IMR-90 (cell line): ENCODE results near the gene EZR.
"Not testable (repeated sequence)": the region's sequence is repeated elsewhere in the genome, so short reads cannot be mapped to it uniquely, and the experiment has no call there.

Experiments
- BHLHE40 ChIP-seq: fragments of 150-350 bp; IDR thresholded peaks from 2 replicates; pipeline ENCODE4 v1.6.1; 2016; ENCODE audit warnings: mild to moderate bottlenecking, low read depth, low read length
- CEBPB ChIP-seq: IDR thresholded peaks from 2 replicates; pipeline ENCODE4 v1.6.1; 2012; ENCODE audit warnings: low read depth, low read length, improper control_type of control experiment
- CHD1 ChIP-seq: IDR thresholded peaks from 2 replicates; pipeline ENCODE4 v1.6.1; 2012; ENCODE audit warnings: low read depth, low read length, improper control_type of control experiment
- FOS ChIP-seq: fragments of 150-350 bp; IDR thresholded peaks from 2 replicates; pipeline ENCODE4 v1.6.1; 2016; ENCODE audit warnings: low read depth, low read length
- MAFK ChIP-seq: IDR thresholded peaks from 2 replicates; pipeline ENCODE4 v1.6.1; 2012; ENCODE audit warnings: low read depth, low read length, improper control_type of control experiment
- NFE2L2 ChIP-seq: fragments of 150-350 bp; IDR thresholded peaks from 2 replicates; pipeline ENCODE4 v1.6.1; 2016; ENCODE audit warnings: low read depth, mild to moderate bottlenecking, low read length
- POLR2A ChIP-seq: IDR thresholded peaks from 2 replicates; pipeline ENCODE4 v1.6.1; 2012; ENCODE audit warnings: mild to moderate bottlenecking, low read depth, low read length
- RFX5 ChIP-seq: IDR thresholded peaks from 2 replicates; pipeline ENCODE4 v1.8.0; 2012; ENCODE audit warnings: low read depth, mild to moderate bottlenecking, low read length, moderate library complexity
- SMC3 ChIP-seq: fragments of 150-350 bp; IDR thresholded peaks from 2 replicates; pipeline ENCODE4 v1.6.1; 2016; ENCODE audit warnings: low read depth, mild to moderate bottlenecking, antibody characterized with exemption, low read length, moderate library complexity
- TF ChIP-seq, protein P1 (sequence below): fragments of 150-350 bp; IDR thresholded peaks from 2 replicates; pipeline ENCODE4 v1.6.1; 2017; ENCODE audit warnings: mild to moderate bottlenecking, antibody characterized with exemption, low read length, low read depth
- TF ChIP-seq, protein P2 (sequence below): conservative IDR thresholded peaks from 2 replicates; pipeline ENCODE4 v1.5.1; 2012; ENCODE audit warnings: mild to moderate bottlenecking, low read depth, low read length, improper control_type of control experiment
- TF ChIP-seq, protein P3 (sequence below): fragments of 150-350 bp; IDR thresholded peaks from 2 replicates; pipeline ENCODE4 v1.6.1; 2016; ENCODE audit warnings: low read depth, mild to moderate bottlenecking, low read length, moderate library complexity, borderline replicate concordance

DNA sequence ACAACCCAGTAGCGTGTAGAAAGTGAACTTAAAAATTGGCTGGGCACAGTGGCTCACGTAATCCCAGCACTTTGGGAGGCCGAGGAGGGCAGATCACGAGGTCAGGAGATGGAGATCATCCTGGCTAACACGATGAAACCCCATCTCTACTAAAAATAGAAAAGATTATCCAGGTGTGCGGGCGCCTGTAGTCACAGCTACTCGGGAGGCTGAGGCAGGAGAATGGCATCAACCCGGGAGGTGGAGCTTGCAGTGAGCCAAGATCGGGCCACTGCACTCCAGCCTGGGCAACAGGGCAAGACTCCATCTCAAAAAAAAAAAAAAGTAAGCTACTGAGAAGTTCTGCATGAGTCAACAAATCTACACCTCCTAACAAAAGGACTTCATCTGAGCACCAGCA, 26.7 kb downstream of the EZR start:
- TF ChIP-seq, protein P1, sequence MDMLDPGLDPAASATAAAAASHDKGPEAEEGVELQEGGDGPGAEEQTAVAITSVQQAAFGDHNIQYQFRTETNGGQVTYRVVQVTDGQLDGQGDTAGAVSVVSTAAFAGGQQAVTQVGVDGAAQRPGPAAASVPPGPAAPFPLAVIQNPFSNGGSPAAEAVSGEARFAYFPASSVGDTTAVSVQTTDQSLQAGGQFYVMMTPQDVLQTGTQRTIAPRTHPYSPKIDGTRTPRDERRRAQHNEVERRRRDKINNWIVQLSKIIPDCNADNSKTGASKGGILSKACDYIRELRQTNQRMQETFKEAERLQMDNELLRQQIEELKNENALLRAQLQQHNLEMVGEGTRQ: not testable (repeated sequence)
- TF ChIP-seq MAFK, CEBPB, SMC3, POLR2A, BHLHE40, RFX5, CHD1, NFE2L2, FOS: not testable (repeated sequence)
- TF ChIP-seq, protein P2, sequence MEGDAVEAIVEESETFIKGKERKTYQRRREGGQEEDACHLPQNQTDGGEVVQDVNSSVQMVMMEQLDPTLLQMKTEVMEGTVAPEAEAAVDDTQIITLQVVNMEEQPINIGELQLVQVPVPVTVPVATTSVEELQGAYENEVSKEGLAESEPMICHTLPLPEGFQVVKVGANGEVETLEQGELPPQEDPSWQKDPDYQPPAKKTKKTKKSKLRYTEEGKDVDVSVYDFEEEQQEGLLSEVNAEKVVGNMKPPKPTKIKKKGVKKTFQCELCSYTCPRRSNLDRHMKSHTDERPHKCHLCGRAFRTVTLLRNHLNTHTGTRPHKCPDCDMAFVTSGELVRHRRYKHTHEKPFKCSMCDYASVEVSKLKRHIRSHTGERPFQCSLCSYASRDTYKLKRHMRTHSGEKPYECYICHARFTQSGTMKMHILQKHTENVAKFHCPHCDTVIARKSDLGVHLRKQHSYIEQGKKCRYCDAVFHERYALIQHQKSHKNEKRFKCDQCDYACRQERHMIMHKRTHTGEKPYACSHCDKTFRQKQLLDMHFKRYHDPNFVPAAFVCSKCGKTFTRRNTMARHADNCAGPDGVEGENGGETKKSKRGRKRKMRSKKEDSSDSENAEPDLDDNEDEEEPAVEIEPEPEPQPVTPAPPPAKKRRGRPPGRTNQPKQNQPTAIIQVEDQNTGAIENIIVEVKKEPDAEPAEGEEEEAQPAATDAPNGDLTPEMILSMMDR: not testable (repeated sequence)
- TF ChIP-seq, protein P3, sequence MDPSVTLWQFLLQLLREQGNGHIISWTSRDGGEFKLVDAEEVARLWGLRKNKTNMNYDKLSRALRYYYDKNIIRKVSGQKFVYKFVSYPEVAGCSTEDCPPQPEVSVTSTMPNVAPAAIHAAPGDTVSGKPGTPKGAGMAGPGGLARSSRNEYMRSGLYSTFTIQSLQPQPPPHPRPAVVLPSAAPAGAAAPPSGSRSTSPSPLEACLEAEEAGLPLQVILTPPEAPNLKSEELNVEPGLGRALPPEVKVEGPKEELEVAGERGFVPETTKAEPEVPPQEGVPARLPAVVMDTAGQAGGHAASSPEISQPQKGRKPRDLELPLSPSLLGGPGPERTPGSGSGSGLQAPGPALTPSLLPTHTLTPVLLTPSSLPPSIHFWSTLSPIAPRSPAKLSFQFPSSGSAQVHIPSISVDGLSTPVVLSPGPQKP: not testable (repeated sequence)
